Activated CD4-positive, alpha-beta T cell treated with anti-CD3 and anti-CD28 coated beads, Interleukin-2, Interleukin-4, amounts not matched to agents 100 ng/mL and 50 ng/mL, durations not matched to agents 16 hours and 8 hours (primary cell): ENCODE measurements around the gene CTCFL.
"Not testable (repeated sequence)": the region's sequence is repeated elsewhere in the genome, so short reads cannot be mapped to it uniquely, and the experiment has no call there.

Source experiments
- DNase-seq: peaks from one replicate; pipeline ENCODE4 v3.0.0-alpha.2; 2020; ENCODE audit warnings: low spot score

CTCFL gene

GRCh38 chr20:57536771-57537724, 12.1 kb upstream of the CTCFL start:
- no peak for DNase-seq

- DNase-seq, result no peak
Measured at GRCh38 chr20:57536120-57536708, 11.3 kb upstream of the CTCFL start.

- no peak for DNase-seq
Measured at GRCh38 chr20:57535297-57535696, 10.4 kb upstream of the CTCFL start.

GRCh38 chr20:57532104-57532503, 7.2 kb upstream of the CTCFL start:
- no peak for DNase-seq

- no peak for DNase-seq
Measured at GRCh38 chr20:57530327-57530981, 5.5 kb upstream of the CTCFL start.

- no peak for DNase-seq
Measured at GRCh38 chr20:57529810-57530209, 4.9 kb upstream of the CTCFL start.

- DNase-seq, result no peak
Measured at GRCh38 chr20:57529160-57529585, 4.2 kb upstream of the CTCFL start.

GRCh38 chr20:57528148-57528547, 3.2 kb upstream of the CTCFL start:
- DNase-seq, result no peak

- no peak for DNase-seq
Measured at GRCh38 chr20:57527728-57528127, 2.8 kb upstream of the CTCFL start.

GRCh38 chr20:57526885-57527460, 2.0 kb upstream of the CTCFL start:
- DNase-seq, result no peak

GRCh38 chr20:57526087-57526884, 1.3 kb upstream of the CTCFL start:
- DNase-seq, result peak; percentile 7

- no peak for DNase-seq
Measured at GRCh38 chr20:57525328-57526086, 567 bp upstream of the CTCFL start.

GRCh38 chr20:57523782-57524181, 1.2 kb downstream of the CTCFL start:
- DNase-seq, result no peak

GRCh38 chr20:57522380-57523140, 2.4 kb downstream of the CTCFL start:
- peak; percentile 53 for DNase-seq

- no peak for DNase-seq
Measured at GRCh38 chr20:57517904-57518303, 7.0 kb downstream of the CTCFL start.

GRCh38 chr20:57514273-57514751, 10.6 kb downstream of the CTCFL start:
- DNase-seq, result peak; percentile 26

GRCh38 chr20:57513199-57513598, 11.7 kb downstream of the CTCFL start:
- no peak for DNase-seq

GRCh38 chr20:57512432-57512831, 12.5 kb downstream of the CTCFL start:
- DNase-seq, result no peak

GRCh38 chr20:57511709-57512108, 13.2 kb downstream of the CTCFL start:
- not testable (repeated sequence) for DNase-seq

- DNase-seq, result peak; percentile 15
Measured at GRCh38 chr20:57509665-57510237, 15.2 kb downstream of the CTCFL start.
